Measurements from ENCODE around the gene MREG.

MREG gene, protein sequence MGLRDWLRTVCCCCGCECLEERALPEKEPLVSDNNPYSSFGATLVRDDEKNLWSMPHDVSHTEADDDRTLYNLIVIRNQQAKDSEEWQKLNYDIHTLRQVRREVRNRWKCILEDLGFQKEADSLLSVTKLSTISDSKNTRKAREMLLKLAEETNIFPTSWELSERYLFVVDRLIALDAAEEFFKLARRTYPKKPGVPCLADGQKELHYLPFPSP

DNA sequence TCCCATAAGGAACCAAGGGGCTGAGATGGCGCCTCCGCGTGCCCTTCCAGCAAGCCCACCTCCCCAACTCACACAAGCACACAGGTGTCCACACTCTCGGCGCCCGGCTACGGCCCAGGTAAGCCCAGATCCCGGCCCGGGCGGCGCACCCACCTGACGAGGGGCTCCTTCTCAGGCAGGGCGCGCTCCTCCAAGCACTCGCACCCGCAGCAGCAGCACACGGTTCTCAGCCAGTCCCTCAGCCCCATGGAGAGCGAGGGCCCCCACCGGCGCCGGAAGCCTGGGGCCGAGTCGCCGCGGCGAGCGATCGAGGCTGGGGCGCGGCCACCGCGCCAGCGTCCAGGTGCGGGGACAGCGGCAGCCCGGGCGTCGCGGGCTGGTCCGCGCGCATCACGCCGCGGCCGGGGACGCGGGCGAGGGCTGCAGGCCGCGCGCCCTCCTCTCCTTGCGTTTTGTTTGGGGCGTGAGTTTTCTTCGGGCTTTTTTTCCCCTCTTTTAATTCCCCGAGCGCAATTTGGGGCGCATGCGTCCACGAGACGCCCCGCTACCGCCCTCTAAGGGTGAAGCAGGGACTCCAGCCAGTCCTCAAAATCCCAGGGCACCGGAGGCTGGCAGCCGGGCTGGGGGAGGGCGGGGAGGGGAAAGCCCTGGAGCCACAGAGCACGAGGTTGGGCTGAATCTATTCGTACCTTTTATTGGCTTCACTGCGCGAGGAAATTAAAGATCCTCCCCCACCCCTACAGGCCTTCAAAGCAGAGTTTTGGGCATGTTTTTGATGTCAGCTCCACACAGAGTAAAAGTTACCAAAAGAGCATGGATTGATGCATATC is at the start of gene MREG:
MREG (minus strand) TSS at position 472 of the 830 bp plus-strand sequence; CDS start at position 248, 224 bp downstream.
- peak; percentile 49 for DNase-seq (ENCODE audit: low read depth)

DNA sequence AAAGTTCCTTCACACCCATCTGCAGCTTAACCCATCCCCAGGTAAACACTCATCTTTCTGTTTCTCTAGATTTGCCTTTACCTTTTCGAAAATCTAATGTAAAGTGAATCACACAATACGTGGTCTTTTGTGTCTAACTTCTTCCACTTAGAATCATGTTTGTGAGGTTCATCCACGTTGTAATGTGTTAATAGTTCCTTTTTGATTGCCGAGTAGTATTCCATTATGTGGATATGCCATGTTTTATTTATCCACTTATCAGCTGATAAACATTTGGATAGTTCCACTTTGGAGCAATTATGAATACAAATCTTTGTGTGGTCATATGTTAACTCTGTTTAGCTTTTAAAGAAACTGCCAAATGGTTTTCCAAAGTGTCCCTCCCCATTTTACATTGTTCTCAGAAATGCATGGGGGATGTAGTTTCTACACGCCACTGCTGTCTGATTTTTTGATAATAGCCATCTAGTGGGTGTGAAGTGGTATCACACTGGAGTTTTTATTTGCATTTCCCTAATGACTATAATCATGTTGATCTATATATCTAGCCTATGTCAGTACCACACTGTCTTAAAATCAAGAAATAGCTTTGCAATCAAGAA is 46.0 kb upstream of the MREG start:
- DNase-seq (ENCODE audit: low read depth): no peak

DNA sequence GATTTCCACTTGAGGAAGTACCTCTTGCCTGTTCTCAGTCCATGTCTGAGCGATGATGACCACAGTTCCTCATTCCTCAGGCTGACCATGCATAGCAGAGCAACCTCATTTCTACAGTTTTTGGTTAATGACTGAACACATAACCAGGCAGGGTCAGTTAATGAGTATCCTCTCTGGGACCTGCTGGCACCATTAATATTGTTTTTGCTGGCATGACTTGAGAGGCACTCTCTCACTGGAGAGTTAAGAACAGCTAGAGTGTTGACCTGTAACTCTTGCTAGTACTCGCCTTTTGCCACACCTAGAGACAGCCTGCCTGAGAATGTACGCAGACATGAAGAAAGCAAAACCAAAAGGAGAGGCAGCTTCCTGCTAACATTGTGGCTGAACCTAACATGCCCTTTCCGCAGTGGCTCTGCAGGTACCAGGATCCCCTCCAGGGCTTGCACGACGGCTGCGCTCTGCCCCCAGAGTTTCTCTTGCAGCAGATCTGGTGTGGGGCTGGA is 44.4 kb upstream of the MREG start:
- peak; percentile 48 for DNase-seq (ENCODE audit: low read depth)

DNA sequence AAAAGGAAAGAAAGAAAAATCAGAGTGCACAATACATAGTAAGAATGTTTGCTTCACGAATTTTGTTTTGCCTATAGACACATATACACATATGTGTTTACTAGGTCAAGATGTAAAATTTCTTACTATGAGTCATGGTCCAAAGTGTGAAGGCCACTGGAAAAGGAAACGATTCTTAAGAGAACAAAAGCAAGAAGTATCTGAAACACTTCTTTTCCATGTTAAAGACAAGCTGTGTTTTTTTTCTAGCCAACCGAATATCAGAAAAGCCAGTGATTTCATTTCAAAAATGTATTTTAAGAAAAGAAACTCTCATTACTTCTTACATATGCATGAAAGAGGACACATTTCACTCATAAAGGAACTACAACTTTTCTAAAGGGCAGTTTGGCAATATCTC is 43.4 kb upstream of the MREG start:
- no peak for DNase-seq (ENCODE audit: low read depth)

- DNase-seq (ENCODE audit: low read depth): no peak
These were observed 42.3 kb upstream of the MREG start for GRCh38 chr2:216055680-216056079.

- DNase-seq (ENCODE audit: low read depth): no peak
These were observed 39.1 kb upstream of the MREG start for GRCh38 chr2:216052420-216052819.

DNA sequence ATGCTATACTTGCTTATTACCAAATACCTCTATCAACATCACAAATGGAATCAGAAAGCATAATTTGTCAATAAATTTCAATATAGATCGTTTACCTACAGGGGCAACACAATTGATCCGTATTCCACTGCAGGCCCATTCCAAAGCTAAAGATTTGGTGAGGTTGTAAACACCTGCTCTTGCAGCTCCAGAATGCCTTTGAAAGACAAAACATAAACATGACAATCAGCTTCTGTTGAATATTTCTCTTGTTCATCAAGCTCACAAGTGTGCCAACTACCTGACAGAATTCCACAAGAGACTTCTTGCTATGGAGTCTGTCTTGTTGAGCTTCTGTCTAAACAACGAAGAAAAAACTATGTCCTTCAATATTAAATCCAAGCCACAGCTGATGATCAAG is 38.0 kb upstream of the MREG start:
- no peak for DNase-seq (ENCODE audit: low read depth)

- DNase-seq (ENCODE audit: low read depth): no peak
These were observed 36.1 kb upstream of the MREG start for GRCh38 chr2:216049452-216049851.

DNA sequence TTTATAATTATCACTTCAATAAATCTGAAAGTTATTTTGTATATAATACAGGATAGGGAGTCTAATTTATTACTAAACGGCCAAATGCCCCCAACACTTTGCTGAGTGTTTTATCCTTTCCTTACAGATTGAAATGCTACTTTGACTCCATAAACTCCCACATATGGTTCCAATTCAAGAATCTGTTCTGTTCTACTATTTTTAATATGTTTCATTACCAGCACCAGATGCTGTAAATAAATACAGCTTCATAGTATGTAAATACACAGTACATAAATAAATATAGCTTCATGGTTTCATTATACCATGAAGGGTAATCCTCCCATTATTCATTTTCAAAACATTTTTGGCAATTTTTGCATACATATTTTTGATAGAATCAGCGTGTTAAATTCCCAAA is 34.0 kb upstream of the MREG start:
- DNase-seq (ENCODE audit: low read depth): no peak

GRCh38 chr2:216044883-216045486 is 31.6 kb upstream of the MREG start:
- no peak for DNase-seq (ENCODE audit: low read depth)

DNA sequence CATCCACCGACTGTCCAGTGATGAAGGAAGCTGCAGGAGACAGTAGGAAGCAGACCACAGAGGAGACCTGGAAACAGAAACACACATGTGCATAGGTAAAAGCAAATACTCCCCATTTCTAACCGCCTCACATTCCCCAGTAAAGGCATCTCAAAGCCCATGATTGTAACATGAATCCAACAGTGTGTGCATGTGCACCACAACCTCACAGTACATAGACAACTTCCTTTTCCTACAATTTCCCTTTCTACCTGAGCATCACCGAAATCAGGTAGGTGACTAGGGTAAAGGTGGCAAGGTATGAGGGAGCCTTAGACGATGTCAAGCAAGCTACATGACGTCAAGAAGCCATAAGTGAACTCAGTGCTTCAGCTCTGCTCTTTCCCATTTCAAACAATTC is 30.6 kb upstream of the MREG start:
- no peak for DNase-seq (ENCODE audit: low read depth)

DNA sequence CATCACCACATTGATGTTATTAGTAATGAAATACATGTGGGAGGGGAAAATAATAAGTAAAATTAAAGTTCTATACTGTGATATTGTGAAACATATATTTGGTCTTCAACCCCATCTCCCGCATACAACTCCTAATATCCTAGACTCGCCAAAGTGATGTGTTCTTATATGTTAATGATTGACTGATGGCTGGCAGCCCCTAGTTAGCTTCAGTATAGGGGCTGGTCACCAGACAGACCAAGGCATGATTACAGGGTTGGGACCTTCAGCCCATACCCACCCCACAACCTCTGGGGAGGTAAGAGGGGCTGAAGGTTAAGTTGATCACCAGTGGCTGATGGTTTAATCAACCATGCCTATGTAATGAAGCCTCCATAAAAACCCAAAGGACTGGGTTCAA is 28.1 kb upstream of the MREG start:
- no peak for DNase-seq (ENCODE audit: low read depth)

- DNase-seq (ENCODE audit: low read depth): no peak
These were observed 26.6 kb upstream of the MREG start for GRCh38 chr2:216039918-216040317.

- DNase-seq (ENCODE audit: low read depth): peak; percentile 38
These were observed 20.7 kb upstream of the MREG start for GRCh38 chr2:216034065-216034464.

DNA sequence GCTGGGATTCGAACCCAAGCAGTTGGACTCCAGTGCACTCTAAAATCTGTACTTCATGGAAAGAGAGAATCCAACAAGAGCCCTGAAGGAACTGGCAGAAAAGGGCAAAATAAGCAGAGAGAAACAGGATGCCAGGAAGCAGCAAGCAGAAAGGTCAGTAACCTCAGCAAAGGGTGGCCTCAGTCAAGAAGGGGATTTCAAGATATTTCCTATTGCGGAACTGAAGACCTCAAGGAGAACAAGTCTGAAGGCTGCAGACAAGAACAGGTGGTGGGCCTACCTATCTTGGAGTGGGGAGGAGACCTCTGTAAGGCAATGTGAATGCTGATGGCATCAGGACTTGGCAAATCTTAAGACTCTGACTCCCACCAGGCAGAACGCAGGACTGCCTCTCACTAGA is 20.1 kb upstream of the MREG start:
- no peak for DNase-seq (ENCODE audit: low read depth)

GRCh38 chr2:216031960-216032689 is 18.8 kb upstream of the MREG start:
- DNase-seq (ENCODE audit: low read depth): peak; percentile 72

- no peak for DNase-seq (ENCODE audit: low read depth)
These were observed 16.9 kb upstream of the MREG start for GRCh38 chr2:216030216-216030615.

GRCh38 chr2:216029416-216030129 is 16.2 kb upstream of the MREG start:
- no peak for DNase-seq (ENCODE audit: low read depth)

- DNase-seq (ENCODE audit: low read depth): no peak
These were observed 11.5 kb upstream of the MREG start for GRCh38 chr2:216024779-216025336.

- peak; percentile 37 for DNase-seq (ENCODE audit: low read depth)
These were observed 9.8 kb upstream of the MREG start for GRCh38 chr2:216023055-216023648.
